Ascending aorta (tissue), 2 donors: ENCODE results near the gene GPBAR1. TPM values are rescaled to one million over a fixed set of nuclear protein-coding genes. Genes with fewer than 3 reads are reported as not detected.

Experiments
- DNase-seq, 2 donors: peaks; one replicate each; pipeline ENCODE4 v3.0.0-alpha.2; 2019; ENCODE audit warnings: low spot score in 2 of 2
- H3K27ac ChIP-seq, 2 donors: fragments of 200-600 bp; sonication (generic); one replicate each; pipeline ENCODE4 v1.5.1; 2016 to 2017; ENCODE audit warnings: mild to moderate bottlenecking in 1 of 2
- H3K27me3 ChIP-seq: fragments of 200-600 bp; sonication (generic); one replicate; pipeline ENCODE4 v1.5.1; 2017
- H3K36me3 ChIP-seq, 2 donors: fragments of 200-600 bp; sonication (generic); one replicate each; pipeline ENCODE4 v1.5.1; 2016
- H3K4me1 ChIP-seq, 2 donors: fragments of 200-600 bp; sonication (generic); one replicate each; pipeline ENCODE4 v1.5.1; 2016 to 2017; ENCODE audit warnings: mild to moderate bottlenecking in 1 of 2
- H3K4me3 ChIP-seq, 2 donors: fragments of 200-600 bp; sonication (generic); one replicate each; pipeline ENCODE4 v1.5.1; 2016 to 2017; ENCODE audit warnings: mild to moderate bottlenecking in 1 of 2
- H3K9me3 ChIP-seq, 2 donors: fragments of 200-600 bp; sonication (generic); one replicate each; pipeline ENCODE4 v1.5.1; 2016
- intact Hi-C: fragments of 100-400 bp; cut with DNase I; formaldehyde crosslinking; loops from one replicate; pipeline ENCODE4 v1.15.1; 2023
- total RNA-seq: library from RNA; depleted of rRNA; stranded (reverse); fragments of >200 nt; gene quantifications from one replicate; pipeline ENCODE4 v1.1.0, GENCODE V29; 2016
- TF ChIP-seq, protein P1 (sequence below), 3 experiments: fragments of 200-600 bp in 2 of 3; fragments of 450-650 bp in 1 of 3; sonication (generic) in 2 of 3; IDR thresholded peaks; one replicate each; pipeline ENCODE4 v1.5.1; 2016 to 2019; ENCODE audit warnings: antibody characterized with exemption in 3 of 3, mild to moderate bottlenecking in 1 of 3, moderate library complexity in 1 of 3

GPBAR1 gene
- total RNA-seq = not detected

- Histone ChIP-seq H3K27ac (peak within 1 kb of the TSS; percentile 74 to 79), H3K36me3 (peaks cover 17 to 23% of the 10 kb centered on the region in 2 donors), H3K27me3 (no peaks in the 10 kb centered on the region), H3K9me3 (no peaks in the 10 kb centered on the region), H3K4me1 (peaks cover 14 to 36% of the 10 kb centered on the region in 2 donors), H3K4me3 (no peak within 1 kb of the TSS)
- no peak for DNase-seq
- intact Hi-C loops = no loop called here
- TF ChIP-seq, protein P1, sequence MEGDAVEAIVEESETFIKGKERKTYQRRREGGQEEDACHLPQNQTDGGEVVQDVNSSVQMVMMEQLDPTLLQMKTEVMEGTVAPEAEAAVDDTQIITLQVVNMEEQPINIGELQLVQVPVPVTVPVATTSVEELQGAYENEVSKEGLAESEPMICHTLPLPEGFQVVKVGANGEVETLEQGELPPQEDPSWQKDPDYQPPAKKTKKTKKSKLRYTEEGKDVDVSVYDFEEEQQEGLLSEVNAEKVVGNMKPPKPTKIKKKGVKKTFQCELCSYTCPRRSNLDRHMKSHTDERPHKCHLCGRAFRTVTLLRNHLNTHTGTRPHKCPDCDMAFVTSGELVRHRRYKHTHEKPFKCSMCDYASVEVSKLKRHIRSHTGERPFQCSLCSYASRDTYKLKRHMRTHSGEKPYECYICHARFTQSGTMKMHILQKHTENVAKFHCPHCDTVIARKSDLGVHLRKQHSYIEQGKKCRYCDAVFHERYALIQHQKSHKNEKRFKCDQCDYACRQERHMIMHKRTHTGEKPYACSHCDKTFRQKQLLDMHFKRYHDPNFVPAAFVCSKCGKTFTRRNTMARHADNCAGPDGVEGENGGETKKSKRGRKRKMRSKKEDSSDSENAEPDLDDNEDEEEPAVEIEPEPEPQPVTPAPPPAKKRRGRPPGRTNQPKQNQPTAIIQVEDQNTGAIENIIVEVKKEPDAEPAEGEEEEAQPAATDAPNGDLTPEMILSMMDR (IDR thresholded peaks at IDR 0.05) = no peak
These were observed at the start of gene GPBAR1 for GRCh38 chr2:218260742-218261422. TSS of gene GPBAR1 (plus strand) at chr2:218261015. CDS start at chr2:218262725, 1,710 bp downstream.

DNA sequence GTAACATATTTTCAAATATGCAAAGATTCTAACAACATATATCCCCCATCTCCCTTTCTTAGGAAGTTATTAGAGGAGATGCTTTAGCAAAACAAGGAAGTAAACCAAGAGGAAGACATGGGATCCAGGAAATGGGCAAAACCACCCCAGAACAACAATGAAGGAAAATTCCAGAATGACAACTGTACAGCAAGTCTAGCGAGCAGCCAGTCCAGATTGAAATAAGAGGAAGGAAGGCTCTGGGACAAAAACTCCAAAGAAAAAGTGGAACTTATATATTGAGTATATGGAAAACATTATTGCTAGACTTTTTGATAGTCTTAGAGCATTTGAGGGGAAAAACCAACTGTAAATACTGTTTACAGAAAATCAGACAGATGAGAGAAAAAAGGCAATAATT is 46.7 kb upstream of the GPBAR1 start:
- TF ChIP-seq, protein P1 (IDR thresholded peaks at IDR 0.05) = no peak
- no peak for DNase-seq
- intact Hi-C loops = no loop called here
- Histone ChIP-seq H3K4me3 (no peak overlapping the region), H3K27ac (no peak overlapping the region), H3K4me1 (peaks cover 8% of the 10 kb centered on the region in 2 donors), H3K9me3 (no peaks in the 10 kb centered on the region), H3K36me3 (no peaks in the 10 kb centered on the region), H3K27me3 (no peaks in the 10 kb centered on the region)

DNA sequence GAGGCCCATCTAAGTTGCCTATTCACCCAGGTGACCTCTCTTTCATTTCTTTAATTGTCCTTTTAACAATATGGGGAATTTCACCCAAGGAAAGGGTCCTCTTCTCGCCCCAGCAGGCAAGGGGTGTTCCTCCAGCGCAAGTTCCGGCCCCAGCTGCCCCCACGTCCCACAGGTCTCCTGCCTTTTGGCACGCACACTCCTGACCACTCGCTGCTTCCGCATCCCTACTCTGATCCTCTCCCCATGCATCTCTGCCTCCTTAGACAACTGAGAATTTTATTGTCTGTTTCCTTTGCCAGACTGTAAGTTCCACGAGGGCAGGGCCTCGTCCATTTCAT is 44.5 kb upstream of the GPBAR1 start:
- TF ChIP-seq, protein P1 (IDR thresholded peaks at IDR 0.05) = no peak
- Histone ChIP-seq H3K27me3 (no peaks in the 10 kb centered on the region), H3K36me3 (peaks cover 0 to under 1% of the 10 kb centered on the region in 2 donors), H3K4me1 (peaks cover 19 to 30% of the 10 kb centered on the region in 2 donors), H3K4me3 (peak overlapping the region; percentile 96), H3K9me3 (no peaks in the 10 kb centered on the region), H3K27ac (peak overlapping the region; percentile 97 to 98)
- intact Hi-C loops = loop anchor here (2.0 to 5.0 kb wide), 4 partner anchors 30 to 190 kb away; partner anchors contain the start of genes AAMP and PNKD
- no peak for DNase-seq

DNA sequence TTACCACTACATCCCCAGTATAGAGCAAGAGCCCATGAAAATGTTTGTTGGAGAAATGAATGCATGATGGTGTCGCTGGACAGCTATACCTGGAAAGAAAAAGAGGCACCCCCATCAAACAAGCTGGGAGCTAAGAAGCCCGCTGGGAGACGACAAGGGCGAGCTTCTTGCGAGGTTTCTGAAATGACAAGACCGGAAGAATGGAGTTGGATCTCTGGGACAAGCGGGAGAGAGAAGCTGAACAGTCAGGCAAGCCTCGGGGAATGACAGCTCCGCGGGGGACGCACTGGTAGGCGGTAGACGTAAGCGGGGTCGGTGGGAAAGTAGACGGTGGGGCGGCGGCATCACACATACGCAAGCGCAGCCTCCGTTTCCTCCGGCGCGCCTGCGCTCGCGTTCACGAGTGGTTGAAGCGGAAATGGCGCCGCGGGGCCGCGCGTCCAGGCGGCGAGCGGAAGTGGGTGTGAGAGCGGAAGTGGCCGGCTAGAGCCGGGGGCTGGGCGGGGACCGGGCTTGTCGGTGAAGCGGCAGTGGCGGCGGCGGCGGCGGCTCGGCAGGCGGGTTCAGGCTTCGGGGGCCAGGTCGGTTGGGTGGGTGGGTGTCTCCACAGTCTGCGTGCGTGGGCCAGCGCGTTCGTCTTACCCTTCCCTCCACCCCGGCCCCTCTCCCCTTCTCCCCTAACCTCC is 44.0 kb upstream of the GPBAR1 start, which contains the start of gene ARPC2:
ARPC2 (plus strand) TSS at position 516 of the 686 bp plus-strand sequence. CDS start 282 bp downstream, outside the sequence.
- H3K4me3 ChIP-seq = peak within 1 kb of the TSS; percentile 96
- H3K27ac ChIP-seq = peak within 1 kb of the TSS; percentile 97 to 98
- DNase-seq = peak; percentile 75 to 97
- TF ChIP-seq, protein P1 (IDR thresholded peaks at IDR 0.05) = peak in 1 of 3 experiments; percentile 22
- H3K9me3 ChIP-seq = no peaks in the 10 kb centered on the region
- intact Hi-C loops = loop anchor here (1.0 to 5.0 kb wide), 5 partner anchors 11 to 190 kb away; partner anchors contain the start of genes AAMP and PNKD
- no peaks in the 10 kb centered on the region for H3K27me3 ChIP-seq
- peaks cover 19 to 35% of the 10 kb centered on the region in 2 donors for H3K4me1 ChIP-seq
- H3K36me3 ChIP-seq = peaks cover 0 to 5% of the 10 kb centered on the region in 2 donors

- peaks cover 0 to 8% of the 10 kb centered on the region in 2 donors for H3K36me3 ChIP-seq
- DNase-seq = peak in 1 of 2 donors; percentile 76
- intact Hi-C loops = loop anchor here (1.0 to 5.0 kb wide), 5 partner anchors 11 to 189 kb away; partner anchors contain the start of genes AAMP and PNKD
- H3K9me3 ChIP-seq = no peaks in the 10 kb centered on the region
- peak overlapping the region; percentile 97 to 98 for H3K27ac ChIP-seq
- H3K27me3 ChIP-seq = no peaks in the 10 kb centered on the region
- peak overlapping the region; percentile 96 for H3K4me3 ChIP-seq
- TF ChIP-seq, protein P1 (IDR thresholded peaks at IDR 0.05) = no peak
- peaks cover 19 to 43% of the 10 kb centered on the region in 2 donors for H3K4me1 ChIP-seq
These were observed 43.2 kb upstream of the GPBAR1 start for GRCh38 chr2:218217360-218218267.
